ENCODE measurements around the gene PELI3.

Gene PELI3

GRCh38 chr11:66477263-66478201, 10.8 kb downstream of the PELI3 start:
- Histone ChIP-seq H3K27me3 (ENCODE audit: control insufficient read depth, insufficient read depth, low read length) (no peaks in the 10 kb centered on the region), H3K36me3 (ENCODE audit: control insufficient read depth, low read depth, low read length) (peaks cover 10% of the 10 kb centered on the region), H3K9me3 (ENCODE audit: control insufficient read depth, low read depth, low read length) (no peaks in the 10 kb centered on the region), H3K9ac (ENCODE audit: low read length) (no peak overlapping the region), H3K4me1 (ENCODE audit: control insufficient read depth, low read depth, low read length) (no peaks in the 10 kb centered on the region), H3K4me3 (ENCODE audit: low read length) (no peak overlapping the region), H3K27ac (ENCODE audit: low read length) (no peak overlapping the region)

DNA sequence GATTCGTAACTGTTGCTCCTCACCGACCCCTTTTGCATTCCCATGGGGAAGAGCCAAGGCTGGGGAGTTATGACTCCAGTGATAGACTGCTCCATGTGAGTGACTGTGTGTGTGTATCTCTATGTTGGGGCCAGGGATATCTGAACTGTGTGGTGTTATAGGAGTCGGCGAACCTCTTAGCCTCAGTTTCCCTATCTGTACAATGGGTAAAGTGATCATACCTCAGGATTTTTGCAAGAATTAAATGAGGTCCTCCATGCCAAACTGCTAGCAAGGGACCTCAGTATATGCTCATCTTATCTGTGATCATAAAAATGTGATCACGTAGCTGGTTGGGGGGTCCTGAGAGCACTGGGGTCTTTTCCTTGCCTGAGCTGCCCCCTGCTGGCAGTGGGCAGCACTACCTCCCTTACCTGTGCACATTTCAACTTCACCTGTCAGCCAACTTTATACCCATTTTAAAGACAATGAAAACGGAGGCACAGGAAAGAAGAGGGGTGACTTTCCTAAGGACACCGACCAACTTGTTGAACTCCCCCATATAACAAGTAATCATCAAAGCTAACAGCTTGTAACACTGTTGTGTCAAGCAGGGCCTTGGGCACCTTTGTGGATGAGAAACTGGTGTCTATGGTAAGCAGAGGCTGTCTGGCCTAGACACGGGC, 12.2 kb downstream of the PELI3 start:
- H3K27ac ChIP-seq (ENCODE audit: low read length), result peak overlapping the region; percentile 88
- peaks cover 15% of the 10 kb centered on the region for H3K36me3 ChIP-seq (ENCODE audit: control insufficient read depth, low read depth, low read length)

GRCh38 chr11:66479394-66480116, 12.8 kb downstream of the PELI3 start:
- no peaks in the 10 kb centered on the region for H3K9me3 ChIP-seq (ENCODE audit: control insufficient read depth, low read depth, low read length)
- peak overlapping the region; percentile 91 for H3K4me3 ChIP-seq (ENCODE audit: low read length)
- H3K27ac ChIP-seq (ENCODE audit: low read length), result peak overlapping the region; percentile 88
- peaks cover 10% of the 10 kb centered on the region for H3K36me3 ChIP-seq (ENCODE audit: control insufficient read depth, low read depth, low read length)
- peak overlapping the region; percentile 91 for H3K9ac ChIP-seq (ENCODE audit: low read length)
- H3K27me3 ChIP-seq (ENCODE audit: control insufficient read depth, insufficient read depth, low read length), result no peaks in the 10 kb centered on the region
- no peaks in the 10 kb centered on the region for H3K4me1 ChIP-seq (ENCODE audit: control insufficient read depth, low read depth, low read length)

More for the DNA sequence above, 12.2 kb downstream of the PELI3 start:
- Histone ChIP-seq H3K27me3 (ENCODE audit: control insufficient read depth, insufficient read depth, low read length) (no peaks in the 10 kb centered on the region), H3K9ac (ENCODE audit: low read length) (peak overlapping the region; percentile 91), H3K4me3 (ENCODE audit: low read length) (peak overlapping the region; percentile 91), H3K9me3 (ENCODE audit: control insufficient read depth, low read depth, low read length) (no peaks in the 10 kb centered on the region), H3K4me1 (ENCODE audit: control insufficient read depth, low read depth, low read length) (no peaks in the 10 kb centered on the region)

- peak within 1 kb of the TSS; percentile 91 for H3K4me3 ChIP-seq (ENCODE audit: low read length)
Observed at GRCh38 chr11:66480117-66480938, 13.6 kb downstream of the PELI3 start, which contains the start of gene DPP3. TSS of gene DPP3 (plus strand) at chr11:66480434. CDS start at chr11:66482201, 1,767 bp downstream.

DNA sequence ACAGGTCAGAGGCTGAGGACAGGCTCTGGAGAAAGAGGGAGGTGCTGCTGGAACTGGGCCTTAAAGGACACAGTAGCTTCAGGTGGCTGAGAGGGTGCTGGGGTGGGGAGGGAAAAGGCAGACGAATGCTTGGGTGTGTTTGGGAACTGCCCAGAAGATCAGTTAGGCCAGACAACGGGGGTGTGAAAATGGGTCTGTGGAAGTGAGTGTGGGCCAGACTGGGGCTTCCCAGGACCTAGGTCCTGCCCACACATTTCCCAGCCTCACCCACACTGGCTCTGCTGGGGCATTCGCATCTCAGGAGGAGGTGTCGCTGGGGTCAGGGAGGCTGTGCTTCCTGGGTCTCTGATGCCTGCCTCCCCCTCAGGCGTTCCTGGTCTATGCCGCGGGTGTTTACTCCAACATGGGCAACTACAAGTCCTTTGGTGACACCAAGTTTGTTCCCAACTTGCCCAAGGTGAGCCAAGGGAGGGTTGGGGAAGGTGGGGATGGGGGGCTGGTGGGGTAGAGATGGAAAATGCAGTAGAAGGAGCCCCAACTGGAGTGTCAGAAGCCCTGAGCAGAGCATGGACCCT, 18.2 kb downstream of the PELI3 start:
- Histone ChIP-seq H3K27me3 (ENCODE audit: control insufficient read depth, insufficient read depth, low read length) (no peaks in the 10 kb centered on the region), H3K27ac (ENCODE audit: low read length) (no peak overlapping the region), H3K9me3 (ENCODE audit: control insufficient read depth, low read depth, low read length) (no peaks in the 10 kb centered on the region), H3K4me1 (ENCODE audit: control insufficient read depth, low read depth, low read length) (no peaks in the 10 kb centered on the region), H3K9ac (ENCODE audit: low read length) (no peak overlapping the region), H3K4me3 (ENCODE audit: low read length) (no peak overlapping the region), H3K36me3 (ENCODE audit: control insufficient read depth, low read depth, low read length) (peaks cover 23% of the 10 kb centered on the region)

More at GRCh38 chr11:66480117-66480938, 13.6 kb downstream of the PELI3 start, which contains the start of gene DPP3:
- Histone ChIP-seq H3K9me3 (ENCODE audit: control insufficient read depth, low read depth, low read length) (no peaks in the 10 kb centered on the region), H3K9ac (ENCODE audit: low read length) (peak within 1 kb of the TSS; percentile 91), H3K36me3 (ENCODE audit: control insufficient read depth, low read depth, low read length) (peaks cover 10% of the 10 kb centered on the region), H3K27me3 (ENCODE audit: control insufficient read depth, insufficient read depth, low read length) (no peaks in the 10 kb centered on the region), H3K4me1 (ENCODE audit: control insufficient read depth, low read depth, low read length) (no peaks in the 10 kb centered on the region), H3K27ac (ENCODE audit: low read length) (peak within 1 kb of the TSS; percentile 90)

DNA sequence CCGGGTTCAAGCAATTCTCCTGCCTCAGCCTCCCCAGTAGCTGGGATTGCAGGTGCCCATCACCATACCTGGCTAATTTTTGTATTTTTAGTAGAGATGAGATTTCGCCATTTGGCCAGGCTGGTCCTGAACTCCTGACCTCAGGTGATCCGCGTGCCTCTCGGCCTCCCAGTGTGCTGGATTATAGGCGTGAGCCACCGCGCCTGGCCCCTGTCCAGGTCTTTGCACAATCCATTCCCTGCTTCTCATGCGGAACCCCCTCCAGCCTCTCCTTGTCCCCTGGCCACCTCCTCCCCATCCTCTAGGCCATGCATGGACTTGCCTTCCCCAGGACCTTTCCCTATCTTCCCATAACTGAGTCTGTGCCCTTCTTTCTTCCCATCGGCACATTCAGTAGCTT, 22.3 kb downstream of the PELI3 start:
- Histone ChIP-seq H3K27ac (ENCODE audit: low read length) (no peak overlapping the region), H3K27me3 (ENCODE audit: control insufficient read depth, insufficient read depth, low read length) (no peaks in the 10 kb centered on the region), H3K9ac (ENCODE audit: low read length) (no peak overlapping the region), H3K9me3 (ENCODE audit: control insufficient read depth, low read depth, low read length) (no peaks in the 10 kb centered on the region), H3K36me3 (ENCODE audit: control insufficient read depth, low read depth, low read length) (peaks cover 32% of the 10 kb centered on the region), H3K4me3 (ENCODE audit: low read length) (no peak overlapping the region), H3K4me1 (ENCODE audit: control insufficient read depth, low read depth, low read length) (peaks cover 5% of the 10 kb centered on the region)

- peaks cover 5% of the 10 kb centered on the region for H3K4me1 ChIP-seq (ENCODE audit: control insufficient read depth, low read depth, low read length)
- no peak overlapping the region for H3K9ac ChIP-seq (ENCODE audit: low read length)
- no peak overlapping the region for H3K4me3 ChIP-seq (ENCODE audit: low read length)
- H3K36me3 ChIP-seq (ENCODE audit: control insufficient read depth, low read depth, low read length), result peaks cover 38% of the 10 kb centered on the region
- no peak overlapping the region for H3K27ac ChIP-seq (ENCODE audit: low read length)
- no peaks in the 10 kb centered on the region for H3K9me3 ChIP-seq (ENCODE audit: control insufficient read depth, low read depth, low read length)
- no peaks in the 10 kb centered on the region for H3K27me3 ChIP-seq (ENCODE audit: control insufficient read depth, insufficient read depth, low read length)
Observed at GRCh38 chr11:66489636-66490035, 22.9 kb downstream of the PELI3 start.

DNA sequence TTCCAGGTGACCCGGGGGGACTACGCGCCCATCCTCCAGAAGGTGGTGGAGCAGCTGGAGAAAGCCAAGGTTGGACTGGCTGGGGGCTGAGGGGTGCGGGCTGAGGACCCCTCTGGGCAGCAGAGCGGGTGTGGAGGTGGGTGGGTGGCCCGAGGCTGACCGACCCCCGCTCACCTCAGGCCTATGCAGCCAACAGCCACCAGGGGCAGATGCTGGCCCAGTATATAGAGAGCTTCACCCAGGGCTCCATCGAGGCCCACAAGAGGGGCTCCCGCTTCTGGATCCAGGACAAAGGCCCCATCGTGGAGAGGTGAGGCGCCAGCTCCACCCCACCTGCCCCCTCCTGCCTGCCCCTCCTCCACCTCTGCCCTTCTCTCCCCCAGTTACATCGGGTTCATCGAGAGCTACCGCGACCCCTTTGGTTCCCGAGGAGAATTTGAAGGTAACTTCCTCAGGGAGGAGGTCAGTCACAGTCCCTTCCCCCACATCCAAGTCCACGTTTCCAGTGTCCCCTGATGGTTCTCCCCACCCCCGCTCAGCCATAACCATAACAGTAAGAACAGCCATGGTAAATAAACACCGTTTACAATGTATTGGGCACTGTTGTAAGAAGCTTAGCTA, 24.7 kb downstream of the PELI3 start:
- Histone ChIP-seq H3K9me3 (ENCODE audit: control insufficient read depth, low read depth, low read length) (no peaks in the 10 kb centered on the region), H3K27me3 (ENCODE audit: control insufficient read depth, insufficient read depth, low read length) (no peaks in the 10 kb centered on the region), H3K27ac (ENCODE audit: low read length) (no peak overlapping the region), H3K4me1 (ENCODE audit: control insufficient read depth, low read depth, low read length) (peaks cover 5% of the 10 kb centered on the region), H3K36me3 (ENCODE audit: control insufficient read depth, low read depth, low read length) (peaks cover 43% of the 10 kb centered on the region), H3K4me3 (ENCODE audit: low read length) (no peak overlapping the region), H3K9ac (ENCODE audit: low read length) (peak overlapping the region; percentile 37)

DNA sequence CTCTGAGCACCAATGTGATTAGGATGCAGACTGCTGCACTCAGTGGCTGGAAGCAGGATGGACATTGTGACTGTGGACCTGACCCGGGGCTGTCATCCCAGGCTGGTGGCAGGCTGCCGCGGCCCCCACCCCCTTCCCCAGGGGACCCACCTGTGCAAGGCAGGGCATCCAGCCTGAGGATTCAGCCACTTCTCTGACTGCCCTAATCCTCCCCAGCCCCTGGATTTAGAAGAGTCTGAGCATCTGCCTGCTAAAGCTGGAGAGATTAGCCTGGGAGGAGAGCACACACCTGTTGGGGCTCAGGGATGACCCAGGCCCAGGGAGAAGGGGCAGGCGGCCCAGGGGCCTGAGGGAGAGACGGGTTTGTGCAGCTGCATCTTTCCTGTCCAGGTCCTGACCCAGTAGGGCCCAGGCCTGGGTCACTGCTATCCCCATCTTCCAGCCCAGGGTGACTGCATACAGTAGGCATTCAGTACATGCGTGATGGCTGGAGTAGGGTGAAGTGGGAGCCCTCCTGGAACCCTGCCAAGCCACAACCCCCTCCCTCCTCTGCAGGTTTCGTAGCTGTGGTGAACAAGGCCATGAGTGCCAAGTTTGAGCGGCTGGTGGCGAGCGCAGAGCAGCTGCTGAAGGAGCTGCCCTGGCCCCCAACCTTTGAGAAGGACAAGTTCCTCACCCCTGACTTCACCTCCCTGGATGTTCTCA, 25.6 kb downstream of the PELI3 start:
- H3K4me3 ChIP-seq (ENCODE audit: low read length), result no peak overlapping the region
- H3K9ac ChIP-seq (ENCODE audit: low read length), result no peak overlapping the region
- H3K36me3 ChIP-seq (ENCODE audit: control insufficient read depth, low read depth, low read length), result peaks cover 49% of the 10 kb centered on the region
- no peak overlapping the region for H3K27ac ChIP-seq (ENCODE audit: low read length)
- peaks cover 5% of the 10 kb centered on the region for H3K4me1 ChIP-seq (ENCODE audit: control insufficient read depth, low read depth, low read length)
- H3K9me3 ChIP-seq (ENCODE audit: control insufficient read depth, low read depth, low read length), result no peaks in the 10 kb centered on the region
- no peaks in the 10 kb centered on the region for H3K27me3 ChIP-seq (ENCODE audit: control insufficient read depth, insufficient read depth, low read length)

DNA sequence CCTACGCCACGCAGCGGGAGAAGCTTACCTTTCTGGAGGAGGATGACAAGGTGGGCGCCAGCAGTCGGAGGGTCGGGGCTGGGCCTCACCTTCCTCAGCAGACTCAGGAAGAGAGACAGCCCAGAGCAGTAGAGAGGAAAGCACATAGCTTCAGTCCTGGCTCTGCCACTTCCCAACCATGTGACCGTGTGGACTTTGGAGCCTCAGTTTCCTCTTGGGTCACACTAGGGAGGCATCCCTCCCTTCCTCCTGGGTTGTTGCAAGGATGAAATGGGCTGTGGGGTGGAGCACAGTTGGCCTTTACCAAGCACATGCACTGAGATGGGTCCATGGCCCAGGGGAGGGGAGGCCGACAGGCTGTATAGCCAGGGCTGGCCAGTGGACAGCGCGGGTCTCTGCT, 26.4 kb downstream of the PELI3 start:
- H3K4me1 ChIP-seq (ENCODE audit: control insufficient read depth, low read depth, low read length), result peaks cover 5% of the 10 kb centered on the region
- peaks cover 44% of the 10 kb centered on the region for H3K36me3 ChIP-seq (ENCODE audit: control insufficient read depth, low read depth, low read length)
- no peaks in the 10 kb centered on the region for H3K27me3 ChIP-seq (ENCODE audit: control insufficient read depth, insufficient read depth, low read length)
- H3K27ac ChIP-seq (ENCODE audit: low read length), result no peak overlapping the region
- H3K9me3 ChIP-seq (ENCODE audit: control insufficient read depth, low read depth, low read length), result no peaks in the 10 kb centered on the region
- H3K4me3 ChIP-seq (ENCODE audit: low read length), result no peak overlapping the region
- H3K9ac ChIP-seq (ENCODE audit: low read length), result no peak overlapping the region

Data from iPS-18a (cell line).